Muscle of leg (tissue), 11 donors: ENCODE results near the gene MUC7. TPM values are rescaled to one million over a fixed set of nuclear protein-coding genes. Genes with fewer than 3 reads are reported as not detected.

Source experiments
- DNase-seq: peaks from one replicate; pipeline ENCODE4 v3.0.0; 2013
- H3K27ac ChIP-seq: one replicate; pipeline ENCODE4 v1.5.1; 2013; ENCODE audit warnings: mild to moderate bottlenecking, low read length, control low read depth
- H3K27me3 ChIP-seq: one replicate; pipeline ENCODE4 v1.6.1; 2013; ENCODE audit warnings: low read length; ENCODE audit not compliant: control insufficient read depth, insufficient read depth
- H3K36me3 ChIP-seq: one replicate; pipeline ENCODE4 v1.6.1; 2013; ENCODE audit warnings: low read length; ENCODE audit not compliant: control insufficient read depth, insufficient read depth
- H3K4me1 ChIP-seq: one replicate; pipeline ENCODE4 v1.6.1; 2013; ENCODE audit warnings: low read length; ENCODE audit not compliant: control insufficient read depth, insufficient read depth
- H3K4me3 ChIP-seq: one replicate; pipeline ENCODE4 v1.5.1; 2013; ENCODE audit warnings: low read length, control low read depth
- H3K9me3 ChIP-seq: replicated peaks from 2 replicates; pipeline ENCODE4 v1.6.1; 2013; ENCODE audit warnings: low read depth, low read length; ENCODE audit not compliant: control insufficient read depth
- WGBS: methylation state at CpG from one replicate; pipeline ENCODE4 v1.1.5; 2013; ENCODE audit warnings: missing lambda C conversion rate; ENCODE audit not compliant: insufficient coverage; 5-methylcytosine and 5-hydroxymethylcytosine counted together
- polyA plus RNA-seq, 8 donors: library from polyadenylated mRNA; unstranded; fragments of 120-200 nt; gene quantifications; one replicate each; pipeline versions ENCODE4 v1.2.1 to v1.2.3, GENCODE V29; 2013; ENCODE audit warnings: inconsistent platforms in 1 of 8, low replicate concordance in 1 of 8; ENCODE audit not compliant: insufficient read length in 8 of 8, insufficient read depth in 1 of 8
- total RNA-seq: library from RNA; stranded (reverse); fragments of 120-200 nt; gene quantifications from one replicate; pipeline ENCODE4 v1.2.4, GENCODE V29; 2013

Gene MUC7
- total and polyA plus RNA-seq, 9 donors = 0.15 to 0.36 TPM; not detected in 7

GRCh38 chr4:70530997-70531396 is 59.0 kb downstream of the MUC7 start:
- no peaks in the 10 kb centered on the region for H3K27me3 ChIP-seq
- WGBS = 73% methylated on average over 2 of the region's 5 CpGs
- no peaks in the 10 kb centered on the region for H3K36me3 ChIP-seq
- H3K27ac ChIP-seq = no peak overlapping the region
- H3K9me3 ChIP-seq = no peaks in the 10 kb centered on the region
- DNase-seq = no peak
- no peaks in the 10 kb centered on the region for H3K4me1 ChIP-seq
- no peak overlapping the region for H3K4me3 ChIP-seq

- H3K36me3 ChIP-seq = no peaks in the 10 kb centered on the region
- H3K4me3 ChIP-seq = no peak overlapping the region
- no peaks in the 10 kb centered on the region for H3K4me1 ChIP-seq
- H3K27me3 ChIP-seq = no peaks in the 10 kb centered on the region
- no peak for DNase-seq
- no peak overlapping the region for H3K27ac ChIP-seq
- H3K9me3 ChIP-seq = no peaks in the 10 kb centered on the region
- 91% methylated on average over 1 of the region's 2 CpGs for WGBS
These were observed 60.0 kb downstream of the MUC7 start for GRCh38 chr4:70531981-70532380.

Other genes with a start within 250 kb of the MUC7 start
- 0.13 TPM for gene FDCSP, start 246.1 kb upstream of the MUC7 start, total RNA-seq
- gene FDCSP, start 246.1 kb upstream of the MUC7 start, polyA plus RNA-seq = under 1 TPM in 3 of 8 donors, not detected in 5; 0.29 to 0.71 (median 0.48) TPM
- not detected for gene CSN3, start 229.6 kb upstream of the MUC7 start, total RNA-seq
- not detected for gene CSN3, start 229.6 kb upstream of the MUC7 start, polyA plus RNA-seq
- gene CABS1, start 137.2 kb upstream of the MUC7 start, total RNA-seq = not detected
- under 1 TPM in 1 of 8 donors, not detected in 7; 0.53 TPM for gene CABS1, start 137.2 kb upstream of the MUC7 start, polyA plus RNA-seq
- not detected for gene SMR3A, start 111.4 kb upstream of the MUC7 start, total RNA-seq
- not detected for gene SMR3A, start 111.4 kb upstream of the MUC7 start, polyA plus RNA-seq
- not detected for gene SMR3B, start 89.1 kb upstream of the MUC7 start, total RNA-seq
- gene SMR3B, start 89.1 kb upstream of the MUC7 start, polyA plus RNA-seq = under 1 TPM in 1 of 8 donors, not detected in 7; 0.20 TPM
- gene OPRPN, start 74.3 kb upstream of the MUC7 start, total RNA-seq = not detected
- not detected for gene OPRPN, start 74.3 kb upstream of the MUC7 start, polyA plus RNA-seq
- gene AMTN, start 46.4 kb downstream of the MUC7 start, total RNA-seq = not detected
- not detected for gene AMTN, start 46.4 kb downstream of the MUC7 start, polyA plus RNA-seq
- gene AMBN, start 120.1 kb downstream of the MUC7 start, total RNA-seq = not detected
- gene AMBN, start 120.1 kb downstream of the MUC7 start, polyA plus RNA-seq = not detected
- gene ENAM, start 156.5 kb downstream of the MUC7 start, total RNA-seq = 2.4 TPM
- 1 to 10 TPM; 1.4 to 4.2 (median 2.1) TPM for gene ENAM, start 156.5 kb downstream of the MUC7 start, polyA plus RNA-seq
- 2.3 TPM for gene JCHAIN, start 194.3 kb downstream of the MUC7 start, total RNA-seq
- gene JCHAIN, start 194.3 kb downstream of the MUC7 start, polyA plus RNA-seq = 1 to 10 TPM in 3 of 8 donors, under 1 TPM in 5; 0.45 to 1.6 (median 0.90) TPM
- 10.7 TPM for gene UTP3, start 216.3 kb downstream of the MUC7 start, total RNA-seq
- 10 to 100 TPM; 19.3 to 28.7 (median 23.8) TPM for gene UTP3, start 216.3 kb downstream of the MUC7 start, polyA plus RNA-seq
- 81.3 TPM for gene RUFY3, start 249.8 kb downstream of the MUC7 start, total RNA-seq
- 100 to 1,000 TPM in 1 of 8 donors, 10 to 100 TPM in 7; 47.7 to 102 (median 68.7) TPM for gene RUFY3, start 249.8 kb downstream of the MUC7 start, polyA plus RNA-seq